ENCODE measurements around the gene SHOX. TPM values are rescaled to one million over a fixed set of nuclear protein-coding genes. Genes with fewer than 3 reads are reported as not detected.

The SHOX gene
- total RNA-seq, 3 donors from 2014 or later, result 0.33 to 0.80 TPM; not detected in 1

- H3K36me3 ChIP-seq, result no peaks in the 10 kb centered on the region
- no peak overlapping the region for H3K27ac ChIP-seq
- no peaks in the 10 kb centered on the region for H3K9me3 ChIP-seq
- no peak overlapping the region for H3K4me3 ChIP-seq
- peaks cover 0 to 8% of the 10 kb centered on the region in 2 donors for H3K27me3 ChIP-seq
- no peaks in the 10 kb centered on the region for H3K4me1 ChIP-seq
- intact Hi-C loops (cut with DNase I; ENCODE audit: low total_unique reads), result no loop called here
- TF ChIP-seq POLR2A (IDR thresholded peaks at IDR 0.05) (no peak), POLR2AphosphoS5 (IDR thresholded peaks at IDR 0.05) (no peak)
- no peak for DNase-seq (ENCODE audit: low spot score in 2 of 2)
Measured at GRCh38 chrX:653306-653705, 22.7 kb downstream of the SHOX start.

GRCh38 chrX:661154-661553 is 30.6 kb downstream of the SHOX start:
- Histone ChIP-seq H3K4me1 (no peaks in the 10 kb centered on the region), H3K27me3 (no peaks in the 10 kb centered on the region), H3K9me3 (peaks cover 0 to 7% of the 10 kb centered on the region in 2 donors), H3K4me3 (no peak overlapping the region), H3K36me3 (no peaks in the 10 kb centered on the region), H3K27ac (no peak overlapping the region)
- intact Hi-C loops (cut with DNase I; ENCODE audit: low total_unique reads), result no loop called here
- no peak for DNase-seq (ENCODE audit: low spot score in 2 of 2)
- TF ChIP-seq CTCF (IDR thresholded peaks at IDR 0.05) (no peak), POLR2A (IDR thresholded peaks at IDR 0.05) (no peak), POLR2AphosphoS5 (IDR thresholded peaks at IDR 0.05) (no peak)

- H3K36me3 ChIP-seq, result no peaks in the 10 kb centered on the region
- peaks cover 7 to 15% of the 10 kb centered on the region in 2 donors for H3K9me3 ChIP-seq
- peaks cover 0 to 6% of the 10 kb centered on the region in 2 donors for H3K27me3 ChIP-seq
- no peak overlapping the region for H3K27ac ChIP-seq
- intact Hi-C loops (cut with DNase I; ENCODE audit: low total_unique reads), result no loop called here
- TF ChIP-seq CTCF (IDR thresholded peaks at IDR 0.05) (no peak), POLR2A (IDR thresholded peaks at IDR 0.05) (no peak), POLR2AphosphoS5 (IDR thresholded peaks at IDR 0.05) (no peak)
- H3K4me3 ChIP-seq, result no peak overlapping the region
- no peak for DNase-seq (ENCODE audit: low spot score in 2 of 2)
- H3K4me1 ChIP-seq, result no peaks in the 10 kb centered on the region
Measured at GRCh38 chrX:662126-662525, 31.5 kb downstream of the SHOX start.

GRCh38 chrX:663841-664240 is 33.2 kb downstream of the SHOX start:
- Histone ChIP-seq H3K4me3 (no peak overlapping the region), H3K9me3 (peaks cover 7 to 15% of the 10 kb centered on the region in 2 donors), H3K36me3 (no peaks in the 10 kb centered on the region), H3K27ac (no peak overlapping the region), H3K27me3 (peaks cover 0 to 6% of the 10 kb centered on the region in 2 donors), H3K4me1 (no peaks in the 10 kb centered on the region)
- intact Hi-C loops (cut with DNase I; ENCODE audit: low total_unique reads), result no loop called here
- no peak for TF ChIP-seq CTCF (IDR thresholded peaks at IDR 0.05)
- no peak for TF ChIP-seq POLR2A (IDR thresholded peaks at IDR 0.05)
- no peak for TF ChIP-seq POLR2AphosphoS5 (IDR thresholded peaks at IDR 0.05)
- no peak for DNase-seq (ENCODE audit: low spot score in 2 of 2)

- intact Hi-C loops (cut with DNase I; ENCODE audit: low total_unique reads), result no loop called here
- Histone ChIP-seq H3K4me3 (peak overlapping the region in 1 of 3 donors; percentile 15), H3K27me3 (peaks cover 0 to 10% of the 10 kb centered on the region in 2 donors), H3K4me1 (no peaks in the 10 kb centered on the region), H3K27ac (no peak overlapping the region), H3K36me3 (no peaks in the 10 kb centered on the region), H3K9me3 (peaks cover 7 to 15% of the 10 kb centered on the region in 2 donors)
- no peak for DNase-seq (ENCODE audit: low spot score in 2 of 2)
- TF ChIP-seq POLR2AphosphoS5 (IDR thresholded peaks at IDR 0.05), result no peak
- no peak for TF ChIP-seq POLR2A (IDR thresholded peaks at IDR 0.05)
- no peak for TF ChIP-seq CTCF (IDR thresholded peaks at IDR 0.05)
Measured at GRCh38 chrX:666762-667720, 36.5 kb downstream of the SHOX start.

All from breast epithelium (tissue), 4 donors.